SH-SY5Y (cell line): Measurements from ENCODE around the gene ABRACL.

ENCODE experiments used
- GATA2 ChIP-seq: IDR thresholded peaks from 2 replicates; pipeline ENCODE4 v1.6.1; 2011; ENCODE audit warnings: mild to moderate bottlenecking, low read depth, low read length
- GATA3 ChIP-seq: IDR thresholded peaks from 2 replicates; pipeline ENCODE4 v1.6.1; 2011; ENCODE audit warnings: low read depth, mild to moderate bottlenecking, low read length, moderate library complexity

ABRACL gene

GRCh38 chr6:139028658-139029469 is at the start of gene ABRACL:
Gene ABRACL (plus strand): TSS chr6:139028745. CDS start chr6:139034161, 5,416 bp downstream.
- TF ChIP-seq GATA3 (no peak), GATA2 (no peak)

GRCh38 chr6:138979365-138979764 is 49.2 kb upstream of the ABRACL start:
- no peak for TF ChIP-seq GATA2
- no peak for TF ChIP-seq GATA3

- TF ChIP-seq GATA3 = no peak
- no peak for TF ChIP-seq GATA2
These were observed 48.5 kb upstream of the ABRACL start for GRCh38 chr6:138979813-138980668.

- no peak for TF ChIP-seq GATA3
- TF ChIP-seq GATA2 = no peak
These were observed 47.1 kb upstream of the ABRACL start for GRCh38 chr6:138981416-138981815.

GRCh38 chr6:138986578-138986977 is 42.0 kb upstream of the ABRACL start:
- TF ChIP-seq GATA3 (no peak), GATA2 (no peak)

- TF ChIP-seq GATA2 (no peak), GATA3 (no peak)
These were observed 41.4 kb upstream of the ABRACL start for GRCh38 chr6:138987080-138987642.

- TF ChIP-seq GATA3 = no peak
- peak; percentile 55; the same call in 1 of the 2 replicates for TF ChIP-seq GATA2
These were observed 40.7 kb upstream of the ABRACL start, which contains the start of gene REPS1 for GRCh38 chr6:138987643-138988468. Gene REPS1 (minus strand): TSS chr6:138988253. CDS start chr6:138987682, 571 bp downstream.

GRCh38 chr6:138988469-138988834 is 40.1 kb upstream of the ABRACL start:
- TF ChIP-seq GATA3 = no peak
- TF ChIP-seq GATA2 = no peak; the same call in none of the 2 replicates

GRCh38 chr6:138989098-138989983 is 39.2 kb upstream of the ABRACL start:
- no peak for TF ChIP-seq GATA2
- TF ChIP-seq GATA3 = no peak

- TF ChIP-seq GATA3 = no peak
- no peak for TF ChIP-seq GATA2
These were observed 37.3 kb upstream of the ABRACL start for GRCh38 chr6:138991206-138991605.

GRCh38 chr6:138996524-138996923 is 32.0 kb upstream of the ABRACL start:
- TF ChIP-seq GATA3 = no peak
- no peak for TF ChIP-seq GATA2

- TF ChIP-seq GATA2 (no peak), GATA3 (no peak)
These were observed 31.4 kb upstream of the ABRACL start for GRCh38 chr6:138997136-138997535.

GRCh38 chr6:138999949-139000725 is 28.4 kb upstream of the ABRACL start:
- TF ChIP-seq GATA3 (peak; percentile 64), GATA2 (peak; percentile 72)
